Naive thymus-derived CD4-positive, alpha-beta T cell (primary cell): ENCODE measurements around the gene RNF126. TPM values are rescaled to one million over a fixed set of nuclear protein-coding genes. Genes with fewer than 3 reads are reported as not detected.

Experiments used
- ATAC-seq: fragments of 150-1000 bp; cut with Tn5 transposase; 2 replicates; pipeline ENCODE4 v1.10.0; 2021; ENCODE audit warnings: mild to moderate bottlenecking, moderate library complexity
- CTCF ChIA-PET: fragments of 350-600 bp; sonication (Branson Sonifier 250); formaldehyde crosslinking; loops from one replicate; lab custom pipeline; 2021; ENCODE audit warnings: antibody characterized with exemption; lab: Charles Lee
- POLR2A ChIA-PET: fragments of 350-600 bp; sonication (Branson Sonifier 250); formaldehyde crosslinking; loops from one replicate; lab custom pipeline; 2021; ENCODE audit warnings: antibody characterized with exemption, inconsistent platforms; lab: Charles Lee
- DNase-seq, 9 donors: peaks; one replicate each; pipeline versions ENCODE4 v3.0.0 to v3.0.0-alpha.2; 2020 to 2022; ENCODE audit warnings: mixed read lengths in 1 of 9
- H3K27ac ChIP-seq: one replicate; pipeline ENCODE4 v1.7.0; 2013; ENCODE audit warnings: mild to moderate bottlenecking, low read depth, low read length, moderate library complexity
- H3K27me3 ChIP-seq, 2 donors: one replicate each; pipeline ENCODE4 v1.7.0; 2013; ENCODE audit warnings: low read length in 2 of 2, mild to moderate bottlenecking in 2 of 2, moderate library complexity in 2 of 2; ENCODE audit not compliant: control insufficient read depth in 2 of 2, insufficient read depth in 2 of 2
- H3K36me3 ChIP-seq, 3 experiments: 1 replicate in 2 of 3; 2 replicates in 1 of 3; pipeline ENCODE4 v1.7.0; 2013; ENCODE audit warnings: low read length in 3 of 3, mild to moderate bottlenecking in 3 of 3, moderate library complexity in 1 of 3; ENCODE audit not compliant: insufficient read depth in 3 of 3, control insufficient read depth in 2 of 3
- H3K4me1 ChIP-seq, 2 donors: one replicate each; pipeline ENCODE4 v1.7.0; 2013; ENCODE audit warnings: low read length in 2 of 2, mild to moderate bottlenecking in 2 of 2, moderate library complexity in 1 of 2; ENCODE audit not compliant: control insufficient read depth in 2 of 2, insufficient read depth in 2 of 2
- H3K4me3 ChIP-seq: 2 replicates; pipeline ENCODE4 v1.7.0; 2013; ENCODE audit warnings: mild to moderate bottlenecking, low read length
- H3K9me3 ChIP-seq, 3 experiments: 1 replicate in 2 of 3; 2 replicates in 1 of 3; pipeline ENCODE4 v1.7.0; 2013; ENCODE audit warnings: low read length in 3 of 3; ENCODE audit not compliant: control insufficient read depth in 2 of 3
- H3K27ac Mint-ChIP-seq, 9 donors: one replicate each; pipeline ENCODE4 v1.8.0; 2020 to 2022; ENCODE audit warnings: mixed read lengths in 9 of 9, mild to moderate bottlenecking in 8 of 9, moderate library complexity in 5 of 9, inconsistent platforms in 2 of 9
- H3K27me3 Mint-ChIP-seq, 5 donors: one replicate each; pipeline ENCODE4 v1.8.0; 2021 to 2022; ENCODE audit warnings: mixed read lengths in 5 of 5, mild to moderate bottlenecking in 1 of 5
- H3K36me3 Mint-ChIP-seq, 5 donors: one replicate each; pipeline ENCODE4 v1.8.0; 2020 to 2022; ENCODE audit warnings: mixed read lengths in 5 of 5, mild to moderate bottlenecking in 3 of 5, inconsistent platforms in 1 of 5
- H3K4me1 Mint-ChIP-seq, 7 donors: one replicate each; pipeline ENCODE4 v1.8.0; 2020 to 2022; ENCODE audit warnings: mixed read lengths in 7 of 7, mild to moderate bottlenecking in 3 of 7, inconsistent platforms in 1 of 7
- H3K4me3 Mint-ChIP-seq, 10 donors: one replicate each; pipeline ENCODE4 v1.8.0; 2020 to 2022; ENCODE audit warnings: mild to moderate bottlenecking in 10 of 10, mixed read lengths in 10 of 10, moderate library complexity in 6 of 10, inconsistent platforms in 2 of 10
- H3K9me3 Mint-ChIP-seq, 11 donors: one replicate each; pipeline ENCODE4 v1.8.0; 2020 to 2022; ENCODE audit warnings: mixed read lengths in 11 of 11, mild to moderate bottlenecking in 4 of 11, inconsistent platforms in 1 of 11, moderate library complexity in 1 of 11
- intact Hi-C, 2 donors: fragments of 100-400 bp; cut with micrococcal nuclease; formaldehyde crosslinking; loops; one replicate each; pipeline ENCODE4 v1.15.1; 2023
- polyA plus RNA-seq, 2 donors: library from polyadenylated mRNA; unstranded; fragments of 300-500 nt; fragmentation: Illumina TruSeq; gene quantifications; one replicate each; pipeline ENCODE4 v1.2.3, GENCODE V29; 2021
- total RNA-seq, 6 experiments: library from RNA in 5 of 6; stranded (reverse) in 5 of 6; gene quantifications; 1 replicate in 5 of 6; 2 replicates in 1 of 6; pipeline ENCODE4 v1.2.3 and lab custom pipeline; 2021 to 2026

The RNF126 gene
- total and polyA plus RNA-seq, 7 experiments from 2014 or later = 55.3 to 110 (median 96.0) TPM

DNA sequence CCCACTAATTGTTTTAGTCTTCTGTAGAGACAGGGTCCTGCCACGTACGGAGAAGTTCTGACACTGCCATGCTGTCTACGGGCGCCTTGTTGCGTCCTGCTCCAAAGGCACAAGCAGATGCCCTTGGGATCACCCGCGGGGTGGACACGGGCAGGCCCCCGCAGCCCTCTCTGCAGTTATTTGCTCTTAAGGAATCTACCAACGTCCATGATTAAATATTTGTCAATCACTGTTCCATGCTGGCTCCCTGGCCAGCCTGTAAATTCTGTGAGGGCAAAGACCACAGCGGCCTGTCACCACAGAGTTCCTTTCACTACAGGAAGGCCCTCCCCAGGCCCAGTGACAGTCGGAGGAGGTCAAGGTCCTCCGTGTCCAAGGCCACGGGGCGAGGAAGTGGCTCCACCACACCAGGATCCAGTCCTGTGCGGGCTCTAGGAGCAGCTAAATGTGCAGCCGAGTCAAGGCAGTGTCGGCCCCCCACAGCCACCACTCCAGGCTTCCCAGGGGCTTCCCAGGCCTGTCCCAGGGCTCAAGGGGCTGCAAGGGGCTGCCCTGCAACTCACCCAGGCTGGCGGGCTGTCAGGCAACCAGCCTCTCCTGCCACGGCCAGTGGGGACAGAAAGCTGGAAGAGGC, 2.1 kb downstream of the RNF126 start:
- no peak for DNase-seq
- peaks cover 0 to 50% (median 0%) of the 10 kb centered on the region in 3 experiments for H3K36me3 ChIP-seq
- peak overlapping the region; percentile 96 for H3K27ac ChIP-seq
- peak overlapping the region; percentile 92 for H3K4me3 ChIP-seq
- intact Hi-C loops = loop anchor here (1.0 to 10.0 kb wide), 11 partner anchors 22 to 744 kb away; partner anchors contain the start of genes FGF22 (in 2 of the 2), POLRMT (in 2 of the 2), ATP5F1D (in 1 of the 2) and BSG (in 1 of the 2)
- peaks cover 0 to 5% (median 0%) of the 10 kb centered on the region in 5 donors for H3K36me3 Mint-ChIP-seq
- H3K9me3 ChIP-seq = no peaks in the 10 kb centered on the region
- no peaks in the 10 kb centered on the region for H3K27me3 ChIP-seq
- H3K4me1 Mint-ChIP-seq = peaks cover 24 to 60% (median 36%) of the 10 kb centered on the region in 7 donors
- ATAC-seq = no peak
- ChIA-PET CTCF (interaction anchor here (0.5 to 1.2 kb wide), 3 partner anchors 26 to 245 kb away, joined by 3 to 5 read pairs (median 4); no protein-coding TSS in a partner anchor), POLR2A (interaction anchor here (0.6 to 2.0 kb wide), 16 partner anchors 11 to 614 kb away, joined by 3 to 18 read pairs (median 3); partner anchors contain the start of genes FAM174C, POLRMT, PTBP1 and TPGS1)
- peaks cover 39 to 52% of the 10 kb centered on the region in 2 donors for H3K4me1 ChIP-seq
- no peaks in the 10 kb centered on the region for H3K27me3 Mint-ChIP-seq
- H3K9me3 Mint-ChIP-seq = peaks cover 0 to 3% (median 0%) of the 10 kb centered on the region in 11 donors
- H3K4me3 Mint-ChIP-seq = peak overlapping the region; percentile 95 to 99 (median 98)
- H3K27ac Mint-ChIP-seq = peak overlapping the region; percentile 93 to 98 (median 97)

- Mint-ChIP-seq H3K9me3 (peaks cover 0 to 3% (median 0%) of the 10 kb centered on the region in 11 donors), H3K4me1 (peaks cover 21 to 64% (median 36%) of the 10 kb centered on the region in 7 donors), H3K4me3 (peak overlapping the region; percentile 48 to 99 (median 97)), H3K36me3 (peaks cover 0 to 8% (median 0%) of the 10 kb centered on the region in 5 donors), H3K27me3 (no peaks in the 10 kb centered on the region), H3K27ac (peak overlapping the region in 8 of 9 donors; percentile 52 to 98 (median 94))
- peaks cover 47 to 52% of the 10 kb centered on the region in 2 donors for H3K4me1 ChIP-seq
- peak; percentile 18 for ATAC-seq
- POLR2A ChIA-PET = no interaction called here
- no peaks in the 10 kb centered on the region for H3K27me3 ChIP-seq
- peak overlapping the region; percentile 96 for H3K27ac ChIP-seq
- H3K9me3 ChIP-seq = no peaks in the 10 kb centered on the region
- CTCF ChIA-PET = interaction anchor here (0.6 to 1.2 kb wide), 4 partner anchors 9 to 1024 kb away, joined by 3 to 9 read pairs (median 4); no protein-coding TSS in a partner anchor
- peaks cover 0 to 64% (median 4%) of the 10 kb centered on the region in 3 experiments for H3K36me3 ChIP-seq
- peak overlapping the region; percentile 92 for H3K4me3 ChIP-seq
- DNase-seq = peak in 1 of 9 donors; percentile 39
- intact Hi-C loops = no loop called here
Observed at GRCh38 chr19:658916-659839, 3.8 kb downstream of the RNF126 start.

- no peaks in the 10 kb centered on the region for H3K27me3 Mint-ChIP-seq
- CTCF ChIA-PET = no interaction called here
- H3K4me3 ChIP-seq = no peak overlapping the region
- intact Hi-C loops = no loop called here
- H3K36me3 Mint-ChIP-seq = peaks cover 0 to 8% (median 0%) of the 10 kb centered on the region in 5 donors
- H3K27ac ChIP-seq = peak overlapping the region; percentile 96
- peaks cover 41 to 49% of the 10 kb centered on the region in 2 donors for H3K4me1 ChIP-seq
- H3K9me3 Mint-ChIP-seq = peaks cover 0 to 3% (median 0%) of the 10 kb centered on the region in 11 donors
- peak overlapping the region in 7 of 10 donors; percentile 12 to 95 (median 45) for H3K4me3 Mint-ChIP-seq
- H3K27ac Mint-ChIP-seq = peak overlapping the region in 3 of 9 donors; percentile 17 to 74 (median 42)
- peaks cover 21 to 65% (median 36%) of the 10 kb centered on the region in 7 donors for H3K4me1 Mint-ChIP-seq
- H3K9me3 ChIP-seq = no peaks in the 10 kb centered on the region
- no peak for ATAC-seq
- H3K36me3 ChIP-seq = peaks cover 0 to 73% (median 6%) of the 10 kb centered on the region in 3 experiments
- POLR2A ChIA-PET = no interaction called here
- no peaks in the 10 kb centered on the region for H3K27me3 ChIP-seq
- DNase-seq = no peak
Observed at GRCh38 chr19:658059-658839, 4.8 kb downstream of the RNF126 start.

DNA sequence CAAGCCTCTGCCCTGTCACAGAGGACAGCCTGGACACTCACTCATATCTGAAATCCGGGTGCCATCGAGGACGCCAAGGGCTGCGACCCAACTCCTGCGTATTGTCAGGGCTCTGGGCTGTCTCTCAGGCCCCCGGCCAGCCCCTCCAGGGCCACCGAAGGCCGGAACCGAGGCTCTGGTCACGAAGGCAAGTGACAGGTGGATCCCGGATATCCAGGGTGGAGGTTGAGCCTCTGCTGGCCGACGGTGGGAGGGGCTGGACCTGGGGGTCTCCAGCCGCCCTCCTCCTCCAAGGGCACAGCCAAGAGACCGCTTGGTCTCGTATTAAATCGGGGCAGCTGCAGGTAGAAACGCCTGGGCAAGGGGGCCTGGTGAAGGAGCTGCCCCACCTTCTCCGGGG, 5.4 kb downstream of the RNF126 start:
- H3K4me1 Mint-ChIP-seq = peaks cover 21 to 67% (median 36%) of the 10 kb centered on the region in 7 donors
- peak overlapping the region in 2 of 10 donors; percentile 55 to 95 for H3K4me3 Mint-ChIP-seq
- Histone ChIP-seq H3K27me3 (no peaks in the 10 kb centered on the region), H3K27ac (peak overlapping the region; percentile 19), H3K9me3 (no peaks in the 10 kb centered on the region), H3K4me1 (peaks cover 41 to 48% of the 10 kb centered on the region in 2 donors), H3K36me3 (peaks cover 0 to 77% (median 11%) of the 10 kb centered on the region in 3 experiments), H3K4me3 (no peak overlapping the region)
- ATAC-seq (no peak), DNase-seq (no peak)
- peaks cover 0 to 3% (median 0%) of the 10 kb centered on the region in 11 donors for H3K9me3 Mint-ChIP-seq
- ChIA-PET POLR2A (no interaction called here), CTCF (no interaction called here)
- peaks cover 0 to 8% (median 0%) of the 10 kb centered on the region in 5 donors for H3K36me3 Mint-ChIP-seq
- H3K27ac Mint-ChIP-seq = peak overlapping the region in 2 of 9 donors; percentile 38
- intact Hi-C loops = no loop called here
- no peaks in the 10 kb centered on the region for H3K27me3 Mint-ChIP-seq

DNA sequence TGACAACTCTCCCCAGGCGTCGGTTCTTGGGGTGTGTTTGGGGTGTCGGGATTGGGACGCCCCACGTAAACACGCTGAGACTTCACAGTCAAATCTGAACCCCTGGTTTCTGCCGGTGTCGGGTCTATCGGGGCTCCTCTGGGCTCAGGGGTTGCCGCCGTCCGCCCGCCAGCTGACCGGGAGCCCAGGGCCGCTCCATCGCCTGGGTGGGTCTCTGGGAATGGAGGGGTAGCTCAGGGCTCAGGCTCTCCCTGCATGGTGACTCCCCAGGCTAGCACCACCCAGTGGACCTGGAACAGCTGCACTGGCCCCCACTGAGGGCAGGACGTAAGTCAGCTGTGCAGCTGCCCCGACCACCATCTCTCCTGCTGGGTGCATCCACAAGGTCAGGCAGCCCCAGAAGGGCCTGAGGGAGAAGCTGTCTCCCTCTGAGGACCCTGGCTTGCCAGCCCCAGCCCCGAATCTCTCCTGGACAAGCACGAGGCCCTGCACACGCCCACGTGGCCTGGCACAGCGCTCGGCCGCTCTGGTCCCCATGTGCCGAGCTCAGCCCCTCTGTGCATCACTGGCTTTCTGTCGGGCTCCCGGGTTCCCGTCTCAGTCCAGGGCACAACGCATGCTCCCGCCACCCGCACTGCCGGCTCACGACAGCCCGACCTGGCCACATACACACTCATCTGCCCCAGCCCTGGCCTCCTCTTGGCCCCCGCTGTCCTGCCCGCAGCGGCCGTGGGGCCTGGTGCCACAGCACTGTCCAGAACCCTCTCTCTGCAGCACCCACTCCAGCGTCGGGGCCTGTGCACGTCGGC, 6.1 kb downstream of the RNF126 start:
- ChIA-PET CTCF (interaction anchor here (1.4 kb wide), 1 partner anchor 23 kb away, joined by 3 read pairs; no protein-coding TSS in a partner anchor), POLR2A (no interaction called here)
- DNase-seq (no peak), ATAC-seq (no peak)
- Histone ChIP-seq H3K27me3 (no peaks in the 10 kb centered on the region), H3K4me1 (peaks cover 41 to 48% of the 10 kb centered on the region in 2 donors), H3K36me3 (peaks cover 0 to 78% (median 17%) of the 10 kb centered on the region in 3 experiments), H3K9me3 (no peaks in the 10 kb centered on the region), H3K4me3 (no peak overlapping the region), H3K27ac (peak overlapping the region; percentile 19)
- no peaks in the 10 kb centered on the region for H3K27me3 Mint-ChIP-seq
- H3K27ac Mint-ChIP-seq = peak overlapping the region in 5 of 9 donors; percentile 16 to 86 (median 69)
- peaks cover 21 to 67% (median 36%) of the 10 kb centered on the region in 7 donors for H3K4me1 Mint-ChIP-seq
- H3K36me3 Mint-ChIP-seq = peaks cover 0 to 8% (median 0%) of the 10 kb centered on the region in 5 donors
- peaks cover 0 to 3% (median 0%) of the 10 kb centered on the region in 11 donors for H3K9me3 Mint-ChIP-seq
- intact Hi-C loops = no loop called here
- peak overlapping the region in 3 of 10 donors; percentile 48 to 95 (median 52) for H3K4me3 Mint-ChIP-seq
